Transverse colon (tissue), 4 donors: ENCODE data around the gene RPS5.

Source experiments
- EP300 ChIP-seq: sonication (generic); formaldehyde crosslinking; IDR thresholded peaks from one replicate; pipeline ENCODE4 v1.6.1; 2017; ENCODE audit warnings: antibody characterized with exemption, low read depth
- POLR2A ChIP-seq: fragments of 450-650 bp; IDR thresholded peaks from one replicate; pipeline ENCODE4 v1.6.1; 2016; ENCODE audit warnings: antibody characterized with exemption, mild to moderate bottlenecking, moderate library complexity
- POLR2AphosphoS5 ChIP-seq, 3 donors: sonication (generic); formaldehyde crosslinking; IDR thresholded peaks; one replicate each; pipeline ENCODE4 v1.6.1; 2016; ENCODE audit warnings: antibody characterized with exemption in 3 of 3
- TF ChIP-seq, protein P1 (sequence below), 5 experiments: fragments of 200-600 bp in 3 of 5; fragments of 450-650 bp in 2 of 5; sonication (generic) in 3 of 5; IDR thresholded peaks; 1 replicate in 2 of 5; 2 replicates in 3 of 5; pipeline ENCODE4 v1.5.1; 2016 to 2017; ENCODE audit warnings: antibody characterized with exemption in 5 of 5, inconsistent platforms in 3 of 5, mild to moderate bottlenecking in 2 of 5, moderate library complexity in 1 of 5

DNA sequence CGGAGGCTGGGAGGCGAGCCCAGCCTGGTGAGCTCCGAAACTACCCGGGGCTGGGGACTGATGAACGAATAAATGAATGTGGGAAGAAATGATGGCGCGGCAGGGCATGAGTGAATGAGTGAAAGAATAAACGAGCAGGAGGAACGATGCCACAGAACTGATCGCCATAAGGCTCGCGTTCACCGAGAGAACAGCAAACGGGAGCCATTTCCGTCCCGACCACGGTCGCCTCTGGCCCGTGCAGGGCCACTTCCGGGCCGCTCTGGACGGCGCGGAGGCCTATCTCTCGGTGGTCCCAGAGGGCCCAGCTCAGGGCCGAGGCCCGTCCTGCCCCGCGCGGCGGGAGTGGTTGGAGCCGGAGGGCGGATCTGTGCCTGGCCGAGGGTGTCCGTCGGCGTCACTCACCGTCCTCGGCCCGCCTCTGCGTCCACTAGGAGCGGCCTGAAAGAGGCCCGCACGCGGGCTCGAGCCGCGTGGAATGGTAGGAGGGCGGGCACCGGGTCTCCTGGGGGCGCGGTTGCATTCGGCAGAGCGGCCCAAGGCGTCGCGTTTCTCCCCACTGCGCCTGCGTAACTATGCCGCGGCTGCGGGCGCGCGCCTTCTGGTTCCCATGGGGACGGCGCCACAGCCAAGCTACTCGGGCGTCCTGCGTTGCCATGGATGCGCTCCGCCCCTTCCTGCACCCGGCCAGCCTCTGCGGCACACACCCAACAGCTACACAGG is 24.6 kb upstream of the RPS5 start, which contains the start of gene ZNF497:
- TF ChIP-seq, protein P1, sequence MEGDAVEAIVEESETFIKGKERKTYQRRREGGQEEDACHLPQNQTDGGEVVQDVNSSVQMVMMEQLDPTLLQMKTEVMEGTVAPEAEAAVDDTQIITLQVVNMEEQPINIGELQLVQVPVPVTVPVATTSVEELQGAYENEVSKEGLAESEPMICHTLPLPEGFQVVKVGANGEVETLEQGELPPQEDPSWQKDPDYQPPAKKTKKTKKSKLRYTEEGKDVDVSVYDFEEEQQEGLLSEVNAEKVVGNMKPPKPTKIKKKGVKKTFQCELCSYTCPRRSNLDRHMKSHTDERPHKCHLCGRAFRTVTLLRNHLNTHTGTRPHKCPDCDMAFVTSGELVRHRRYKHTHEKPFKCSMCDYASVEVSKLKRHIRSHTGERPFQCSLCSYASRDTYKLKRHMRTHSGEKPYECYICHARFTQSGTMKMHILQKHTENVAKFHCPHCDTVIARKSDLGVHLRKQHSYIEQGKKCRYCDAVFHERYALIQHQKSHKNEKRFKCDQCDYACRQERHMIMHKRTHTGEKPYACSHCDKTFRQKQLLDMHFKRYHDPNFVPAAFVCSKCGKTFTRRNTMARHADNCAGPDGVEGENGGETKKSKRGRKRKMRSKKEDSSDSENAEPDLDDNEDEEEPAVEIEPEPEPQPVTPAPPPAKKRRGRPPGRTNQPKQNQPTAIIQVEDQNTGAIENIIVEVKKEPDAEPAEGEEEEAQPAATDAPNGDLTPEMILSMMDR (IDR thresholded peaks at IDR 0.05) = no peak
- TF ChIP-seq POLR2AphosphoS5 (IDR thresholded peaks at IDR 0.05) (peak; percentile 75 to 81 (median 76)), POLR2A (peak; percentile 77), EP300 (no peak)
